RWPE2 (cell line): ENCODE measurements around the gene NCAM2.

Experiments
- ATAC-seq: fragments of 200-7000 bp; cut with Tn5 transposase; 3 replicates; pipeline ENCODE4 v1.9.1; 2021; ENCODE audit warnings: low read depth
- DNase-seq: peaks from one replicate; pipeline ENCODE4 v3.0.0-alpha.2; 2020; ENCODE audit warnings: low spot score
- H3K27ac ChIP-seq: fragments of 450-650 bp; 2 replicates; pipeline ENCODE4 v1.5.1; 2017; ENCODE audit warnings: mild to moderate bottlenecking; ENCODE audit not compliant: poor library complexity, severe bottlenecking
- H3K27me3 ChIP-seq: fragments of 250-450 bp; sonication (Bioruptor Pico); 2 replicates; pipeline ENCODE4 v1.5.1; 2021; ENCODE audit warnings: mild to moderate bottlenecking, moderate library complexity; ENCODE audit not compliant: insufficient read depth, poor library complexity, severe bottlenecking
- H3K36me3 ChIP-seq: fragments of 250-450 bp; sonication (Bioruptor Pico); 2 replicates; pipeline ENCODE4 v1.5.1; 2020; ENCODE audit warnings: low read depth, mild to moderate bottlenecking, moderate library complexity
- H3K4me1 ChIP-seq: fragments of 250-450 bp; sonication (Bioruptor Pico); 2 replicates; pipeline ENCODE4 v1.5.1; 2021; ENCODE audit warnings: mild to moderate bottlenecking, moderate library complexity; ENCODE audit not compliant: insufficient read depth, poor library complexity, severe bottlenecking
- H3K4me3 ChIP-seq: fragments of 250-450 bp; sonication (Bioruptor Pico); 2 replicates; pipeline ENCODE4 v1.5.1; 2021; ENCODE audit warnings: mild to moderate bottlenecking, moderate library complexity; ENCODE audit not compliant: severe bottlenecking
- H3K9me3 ChIP-seq: fragments of 250-450 bp; sonication (Bioruptor Pico); 2 replicates; pipeline ENCODE4 v1.5.1; 2021; ENCODE audit warnings: mild to moderate bottlenecking, moderate library complexity; ENCODE audit not compliant: severe bottlenecking
- CTCF ChIP-seq: fragments of 450-650 bp; IDR thresholded peaks from one replicate; pipeline ENCODE4 v1.5.1; 2017; ENCODE audit warnings: mild to moderate bottlenecking, moderate library complexity; ENCODE audit not compliant: poor library complexity, severe bottlenecking

The NCAM2 gene

GRCh38 chr21:21262048-21262447 lies 263.8 kb downstream of the NCAM2 start:
- Histone ChIP-seq H3K27me3 (peaks cover 13% of the 10 kb centered on the region), H3K4me1 (no peaks in the 10 kb centered on the region), H3K36me3 (no peaks in the 10 kb centered on the region), H3K4me3 (no peak overlapping the region), H3K9me3 (no peaks in the 10 kb centered on the region), H3K27ac (no peak overlapping the region)
- TF ChIP-seq CTCF: no peak
- DNase-seq (no peak), ATAC-seq (no peak)

GRCh38 chr21:21268061-21268471 lies 269.9 kb downstream of the NCAM2 start:
- ATAC-seq (no peak), DNase-seq (no peak)
- H3K27ac ChIP-seq: no peak overlapping the region

GRCh38 chr21:21268885-21269284 lies 270.7 kb downstream of the NCAM2 start:
- Histone ChIP-seq H3K4me1 (no peaks in the 10 kb centered on the region), H3K36me3 (no peaks in the 10 kb centered on the region), H3K27ac (no peak overlapping the region), H3K4me3 (no peak overlapping the region), H3K9me3 (no peaks in the 10 kb centered on the region), H3K27me3 (no peaks in the 10 kb centered on the region)
- no peak for DNase-seq
- TF ChIP-seq CTCF: no peak
- ATAC-seq: no peak

More at GRCh38 chr21:21268061-21268471, 269.9 kb downstream of the NCAM2 start:
- no peak for TF ChIP-seq CTCF
- Histone ChIP-seq H3K36me3 (no peaks in the 10 kb centered on the region), H3K4me1 (no peaks in the 10 kb centered on the region), H3K27me3 (no peaks in the 10 kb centered on the region), H3K9me3 (no peaks in the 10 kb centered on the region), H3K4me3 (no peak overlapping the region)

GRCh38 chr21:21279193-21279901 lies 281.1 kb downstream of the NCAM2 start:
- no peak for DNase-seq
- TF ChIP-seq CTCF: no peak
- Histone ChIP-seq H3K4me1 (no peaks in the 10 kb centered on the region), H3K4me3 (no peak overlapping the region), H3K27me3 (peaks cover 12% of the 10 kb centered on the region), H3K36me3 (no peaks in the 10 kb centered on the region), H3K27ac (no peak overlapping the region), H3K9me3 (no peaks in the 10 kb centered on the region)
- ATAC-seq: no peak

- peaks cover 16% of the 10 kb centered on the region for H3K27me3 ChIP-seq
- no peak overlapping the region for H3K4me3 ChIP-seq
- H3K36me3 ChIP-seq: no peaks in the 10 kb centered on the region
- ATAC-seq (no peak), DNase-seq (no peak)
- H3K4me1 ChIP-seq: no peaks in the 10 kb centered on the region
- no peaks in the 10 kb centered on the region for H3K9me3 ChIP-seq
- H3K27ac ChIP-seq: no peak overlapping the region
- no peak for TF ChIP-seq CTCF
Measured at GRCh38 chr21:21283810-21284209, 285.6 kb downstream of the NCAM2 start.
